Measurements from ENCODE around the gene PSEN1. TPM values are rescaled to one million over a fixed set of nuclear protein-coding genes. Genes with fewer than 3 reads are reported as not detected.

PSEN1 gene
- polyA plus RNA-seq, 1 of the 3 experiments (the other 2 are of a cell fraction): 9.0 TPM

- H3K4me3 ChIP-seq (ENCODE audit: low read depth in 2 of 2, low read length in 1 of 2): no peak overlapping the region
- POLR2A ChIA-PET: no interaction called here
These were observed 128.0 kb downstream of the PSEN1 start for GRCh38 chr14:73264080-73264884.

More at GRCh38 chr14:73264080-73264884, 128.0 kb downstream of the PSEN1 start:
- H3F3A ChIP-seq (replicated peaks; ENCODE audit: insufficient read depth): no peaks in the 10 kb centered on the region
- peak; percentile 40 for DNase-seq
- no peaks in the 10 kb centered on the region for H3K36me3 ChIP-seq (replicated peaks in 1 of 2; ENCODE audit: control insufficient read depth in 1 of 2, insufficient read depth in 2 of 2, low read length in 1 of 2)
- H3K79me2 ChIP-seq (ENCODE audit: insufficient read depth): no peaks in the 10 kb centered on the region
- peaks cover 0 to 6% of the 10 kb centered on the region in 2 experiments; a peak in 1 of 4 replicates for H3K4me1 ChIP-seq (ENCODE audit: control insufficient read depth in 1 of 2, insufficient read depth in 2 of 2, low read depth in 1 of 2, low read length in 1 of 2)
- CTCF ChIA-PET: interaction anchor here (4.2 kb wide), 1 partner anchor 31 kb away, joined by 21 read pairs; no protein-coding TSS in a partner anchor
- no peak overlapping the region for H3K9ac ChIP-seq
- H2AFZ ChIP-seq (ENCODE audit: low read depth): no peak overlapping the region
- H3K27me3 ChIP-seq (ENCODE audit: insufficient read depth): no peaks in the 10 kb centered on the region
- no peak overlapping the region for H3K27ac ChIP-seq (ENCODE audit: low read depth in 2 of 2, low read length in 1 of 2)
- no peaks in the 10 kb centered on the region for H3K9me3 ChIP-seq
- WGBS (ENCODE audit: low lambda C conversion rate): 81% methylated on average over 10 of the region's 23 CpGs
- TF ChIP-seq REST (IDR thresholded peaks at IDR 0.05; ENCODE audit: low read depth, low read length): no peak
- TF ChIP-seq FOXM1 (IDR thresholded peaks at IDR 0.05; ENCODE audit: low read depth): no peak
- no peak for TF ChIP-seq GATA2 (CRISPR knock-in tag; IDR thresholded peaks at IDR 0.05)
- TF ChIP-seq NFIC (IDR thresholded peaks at IDR 0.05; ENCODE audit: borderline replicate concordance): no peak
- TF ChIP-seq TCF12 (IDR thresholded peaks at IDR 0.05): no peak
- no peak for TF ChIP-seq RCOR1 (IDR thresholded peaks at IDR 0.05; ENCODE audit: low read length)
- no peak for TF ChIP-seq RAD21 (IDR thresholded peaks at IDR 0.05; ENCODE audit: low read length)
- no peak for TF ChIP-seq RXRA (IDR thresholded peaks at IDR 0.05; ENCODE audit: borderline replicate concordance, low read depth)
- no peak for TF ChIP-seq CHD2 (IDR thresholded peaks at IDR 0.05; ENCODE audit: low read length, partially characterized antibody)
- TF ChIP-seq IRF3 (IDR thresholded peaks at IDR 0.05; ENCODE audit: low read depth, low read length): no peak
- no peak for TF ChIP-seq NRF1 (IDR thresholded peaks at IDR 0.05; ENCODE audit: low read depth, low read length)
- no peak for TF ChIP-seq PBX3 (IDR thresholded peaks at IDR 0.05)
- no peaks in the 10 kb centered on the region for H3K9me2 ChIP-seq
- no peaks in the 10 kb centered on the region for H4K20me1 ChIP-seq (ENCODE audit: insufficient read depth)
- H3K4me2 ChIP-seq: no peak overlapping the region
